ENCODE results near the gene LRIG3. TPM values are rescaled to one million over a fixed set of nuclear protein-coding genes. Genes with fewer than 3 reads are reported as not detected.

LRIG3 gene
- total and polyA plus RNA-seq, 11 donors, result 1.8 to 8.9 (median 4.6) TPM

DNA sequence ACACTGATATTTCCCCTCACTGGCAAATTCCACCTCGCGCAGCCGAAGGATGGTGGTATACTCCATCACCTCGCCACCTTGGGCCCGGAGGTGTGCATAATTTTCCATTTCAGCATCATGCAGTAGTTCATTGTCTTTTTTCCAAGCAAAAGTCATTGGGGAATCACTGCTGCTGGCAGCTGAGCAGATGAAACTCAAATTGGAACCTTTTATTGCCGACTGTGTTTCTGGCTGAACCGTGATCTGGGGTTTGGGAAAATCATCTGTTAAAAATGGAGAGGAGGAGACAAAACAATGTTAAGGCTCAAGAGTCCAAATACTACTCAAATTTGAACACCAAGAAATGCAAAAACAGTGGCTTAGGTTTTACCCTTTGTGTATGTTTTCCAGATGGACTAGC is 39.7 kb downstream of the LRIG3 start:
- WGBS, 4 donors, result 90 to 92% (median 91%) methylated on average over 7 of the region's 7 CpGs
- no peak overlapping the region for H3K4me3 ChIP-seq

GRCh38 chr12:58877243-58877743 is 43.0 kb downstream of the LRIG3 start:
- ATAC-seq (peak in 1 of 4 donors; percentile 24), DNase-seq (no peak)
- peaks cover 0 to 100% (median 79%) of the 10 kb centered on the region in 9 donors for H3K36me3 ChIP-seq
- no peak for TF ChIP-seq POLR2A (IDR thresholded peaks at IDR 0.05)
- no peak for TF ChIP-seq CTCF (IDR thresholded peaks at IDR 0.05)
- no peaks in the 10 kb centered on the region for H3K27me3 ChIP-seq
- intact Hi-C loops (cut with DNase I), result no loop called here
- 88 to 91% (median 89%) methylated on average over 11 to 15 of the region's 15 CpGs for WGBS, 4 donors
- no peak overlapping the region for H3K4me3 ChIP-seq
- no peak overlapping the region for H3K27ac ChIP-seq
- H3K4me1 ChIP-seq, result peaks cover 0 to 6% (median 0%) of the 10 kb centered on the region in 12 donors
- H3K9me3 ChIP-seq, result no peaks in the 10 kb centered on the region

More for the DNA sequence above, 39.7 kb downstream of the LRIG3 start:
- H3K4me1 ChIP-seq, result peaks cover 0 to 6% (median 0%) of the 10 kb centered on the region in 12 donors
- H3K9me3 ChIP-seq, result no peaks in the 10 kb centered on the region
- intact Hi-C loops (cut with DNase I), result no loop called here
- no peak for DNase-seq
- TF ChIP-seq CTCF (IDR thresholded peaks at IDR 0.05) (no peak), POLR2A (IDR thresholded peaks at IDR 0.05) (no peak)
- H3K36me3 ChIP-seq, result peaks cover 0 to 100% (median 72%) of the 10 kb centered on the region in 9 donors
- H3K27me3 ChIP-seq, result no peaks in the 10 kb centered on the region
- no peak overlapping the region for H3K27ac ChIP-seq
- ATAC-seq, result no peak

- no peak for TF ChIP-seq POLR2A (IDR thresholded peaks at IDR 0.05)
- TF ChIP-seq CTCF (IDR thresholded peaks at IDR 0.05), result no peak
- DNase-seq (no peak), ATAC-seq (no peak)
- Histone ChIP-seq H3K27ac (no peak overlapping the region), H3K27me3 (no peaks in the 10 kb centered on the region), H3K4me3 (no peak overlapping the region), H3K9me3 (no peaks in the 10 kb centered on the region), H3K36me3 (peaks cover 0 to 97% (median 63%) of the 10 kb centered on the region in 9 donors), H3K4me1 (peaks cover 0 to 3% (median 0%) of the 10 kb centered on the region in 12 donors)
- WGBS, 4 donors, result 92 to 94% (median 93%) methylated on average over 5 of the region's 5 CpGs
- intact Hi-C loops (cut with DNase I), result no loop called here
Measured at GRCh38 chr12:58873496-58873895, 46.8 kb downstream of the LRIG3 start.

GRCh38 chr12:58871556-58871955 is 48.7 kb downstream of the LRIG3 start:
- Histone ChIP-seq H3K9me3 (no peaks in the 10 kb centered on the region), H3K36me3 (peaks cover 0 to 87% (median 50%) of the 10 kb centered on the region in 9 donors), H3K27me3 (no peaks in the 10 kb centered on the region), H3K27ac (no peak overlapping the region), H3K4me1 (peaks cover 0 to 3% (median 0%) of the 10 kb centered on the region in 12 donors), H3K4me3 (peak overlapping the region in 2 of 12 donors; percentile 7 to 8)
- intact Hi-C loops (cut with DNase I), result no loop called here
- TF ChIP-seq POLR2A (IDR thresholded peaks at IDR 0.05), result no peak
- 67 to 85% (median 80%) methylated on average over 5 of the region's 5 CpGs for WGBS, 4 donors
- no peak for ATAC-seq
- DNase-seq, result no peak

DNA sequence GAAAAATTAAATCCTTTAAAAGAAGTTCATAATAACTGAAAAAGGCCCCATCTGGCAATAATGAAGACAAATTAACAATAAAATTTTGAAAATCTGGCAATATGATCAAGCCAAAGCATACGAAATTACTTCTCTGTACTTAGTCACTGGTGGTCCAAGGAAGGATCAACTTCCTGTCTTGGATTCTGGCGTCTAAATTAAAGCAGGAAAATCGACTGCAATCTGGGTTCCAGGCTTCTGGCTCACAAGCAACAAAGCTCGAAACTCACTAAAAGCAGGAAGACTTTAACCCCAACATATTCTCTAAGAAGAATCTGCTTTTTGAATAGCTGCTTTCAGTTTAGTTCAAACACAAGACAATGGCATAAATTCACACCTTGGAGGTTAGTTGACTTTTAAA is 49.7 kb downstream of the LRIG3 start:
- H3K27ac ChIP-seq, result peak overlapping the region in 2 of 12 donors; percentile 6 to 9
- intact Hi-C loops (cut with DNase I), result no loop called here
- peaks cover 0 to 3% (median 0%) of the 10 kb centered on the region in 12 donors for H3K4me1 ChIP-seq
- no peaks in the 10 kb centered on the region for H3K27me3 ChIP-seq
- DNase-seq (no peak), ATAC-seq (no peak)
- H3K9me3 ChIP-seq, result no peaks in the 10 kb centered on the region
- H3K4me3 ChIP-seq, result no peak overlapping the region
- peaks cover 0 to 85% (median 41%) of the 10 kb centered on the region in 9 donors for H3K36me3 ChIP-seq
- 45 to 67% (median 54%) methylated on average over 4 of the region's 4 CpGs for WGBS, 4 donors
- TF ChIP-seq POLR2A (IDR thresholded peaks at IDR 0.05), result no peak
- no peak for TF ChIP-seq CTCF (IDR thresholded peaks at IDR 0.05)

Measured in heart left ventricle (tissue), 16 donors.